K562 (cell line): ENCODE measurements around the gene CAPN5. TPM values are rescaled to one million over a fixed set of nuclear protein-coding genes. Genes with fewer than 3 reads are reported as not detected.

Experiments
- ATAC-seq: fragments of 200-7000 bp; cut with Tn5 transposase; 3 replicates; pipeline ENCODE4 v1.9.1; 2020; ENCODE audit warnings: moderate library complexity
- BruUV-seq: library from RNA; stranded (reverse); fragments of 400-500 nt; replicated peaks from 2 replicates; lab custom pipeline; 2021; lab: Mats Ljungman, UMichigan
- CTCF ChIA-PET: fragments of 300-600 bp; formaldehyde crosslinking; extraction: SDS; loops from one replicate; lab custom pipeline; 2021; ENCODE audit warnings: low intra/inter-chr PET ratio; lab: Yijun Ruan, JAX
- POLR2A ChIA-PET: fragments of 300-600, 350-650 bp; sonication (Branson Sonifier 250); formaldehyde crosslinking; extraction: SDS; loops from one replicate; lab custom pipeline; 2021; ENCODE audit warnings: antibody characterized with exemption, inconsistent platforms; lab: Yijun Ruan, JAX
- DNase-seq, 4 experiments: peaks; one replicate each; pipeline versions ENCODE4 v3.0.0 to v3.0.0-alpha.2; 2011 to 2018; ENCODE audit warnings: low spot score in 3 of 4, mixed read lengths in 3 of 4; ENCODE audit errors: extremely low read depth in 1 of 4
- FAIRE-seq: peaks from 2 replicates; lab custom pipeline; 2011; peaks lifted over from hg19 to GRCh38; lab: Jason Lieb, UNC
- H2AFZ ChIP-seq: 2 replicates; pipeline ENCODE4 v1.6.0; 2011; ENCODE audit warnings: low read depth, low read length, control low read depth, inconsistent platforms
- H3K27ac ChIP-seq: fragments of 200-600 bp; 3 replicates; pipeline ENCODE4 v1.8.0; 2011; ENCODE audit warnings: low read depth, mild to moderate bottlenecking, control low read depth, inconsistent platforms, low read length, moderate library complexity, mixed read lengths; ENCODE audit errors: extremely low read depth
- H3K27me3 ChIP-seq, 2 experiments: fragments of 300-600 bp in 1 of 2; 2 replicates in 1 of 2; 3 replicates in 1 of 2; pipeline versions ENCODE4 v1.6.0 to v1.8.0; 2011; ENCODE audit warnings: inconsistent platforms in 2 of 2, low read length in 2 of 2, mild to moderate bottlenecking in 1 of 2, mixed read lengths in 1 of 2, moderate library complexity in 1 of 2; ENCODE audit not compliant: control insufficient read depth in 2 of 2, insufficient read depth in 2 of 2
- H3K36me3 ChIP-seq: fragments of 300-600 bp; 3 replicates; pipeline ENCODE4 v1.8.0; 2011; ENCODE audit warnings: mild to moderate bottlenecking, low read length, inconsistent platforms; ENCODE audit not compliant: control insufficient read depth, insufficient read depth
- H3K4me1 ChIP-seq, 2 experiments: fragments of 200-600 bp in 1 of 2; replicated peaks in 1 of 2; 2 replicates in 1 of 2; 3 replicates in 1 of 2; pipeline versions ENCODE4 v1.5.1 to v1.8.0; 2011; ENCODE audit warnings: inconsistent platforms in 2 of 2, low read length in 2 of 2, mild to moderate bottlenecking in 1 of 2, mixed read lengths in 1 of 2, moderate library complexity in 1 of 2; ENCODE audit not compliant: control insufficient read depth in 2 of 2, insufficient read depth in 2 of 2
- H3K4me2 ChIP-seq: 2 replicates; pipeline ENCODE4 v1.6.1; 2011; ENCODE audit warnings: low read length, control low read depth, inconsistent platforms, mixed read lengths; ENCODE audit not compliant: insufficient read depth
- H3K4me3 ChIP-seq: fragments of 200-600 bp; sonication (generic), shearing (Covaris generic); 2 replicates; pipeline ENCODE4 v1.5.1; 2016; ENCODE audit warnings: control low read depth, inconsistent platforms
- H3K79me2 ChIP-seq: fragments of 200-600 bp; 3 replicates; pipeline ENCODE4 v1.8.0; 2011; ENCODE audit warnings: low read length, inconsistent platforms; ENCODE audit not compliant: control insufficient read depth, insufficient read depth
- H3K9ac ChIP-seq, 2 experiments: 2 replicates each; pipeline versions ENCODE4 v1.6.0 to v1.6.1; 2011; ENCODE audit warnings: low read depth in 2 of 2, low read length in 2 of 2, control low read depth in 1 of 2, inconsistent platforms in 1 of 2, mild to moderate bottlenecking in 1 of 2, mixed read lengths in 1 of 2; ENCODE audit not compliant: insufficient read depth in 1 of 2
- H3K9me1 ChIP-seq: one replicate; pipeline ENCODE4 v1.6.0; 2011; ENCODE audit warnings: inconsistent platforms, mild to moderate bottlenecking, low read length, moderate library complexity; ENCODE audit not compliant: control insufficient read depth, insufficient read depth
- H3K9me3 ChIP-seq: replicated peaks from 2 replicates; pipeline ENCODE4 v1.5.1; 2011; ENCODE audit warnings: low read depth, low read length, inconsistent platforms; ENCODE audit not compliant: control insufficient read depth, insufficient read depth
- H4K20me1 ChIP-seq: replicated peaks from 2 replicates; pipeline ENCODE4 v1.6.1; 2011; ENCODE audit warnings: low read length, inconsistent platforms, mixed read lengths; ENCODE audit not compliant: control insufficient read depth, insufficient read depth
- CREB3L1 ChIP-seq: fragments of 450-650 bp; IDR thresholded peaks from 2 replicates; pipeline ENCODE4 v1.6.1; 2014; ENCODE audit warnings: low read depth, mild to moderate bottlenecking, moderate library complexity, borderline replicate concordance
- ETS1 ChIP-seq: conservative IDR thresholded peaks from 2 replicates; pipeline ENCODE4 v1.6.1; 2011; ENCODE audit warnings: low read depth, mild to moderate bottlenecking, low read length; ENCODE audit not compliant: control insufficient read depth
- GABPB1 ChIP-seq: sonication (generic); formaldehyde crosslinking; IDR thresholded peaks from 2 replicates; pipeline ENCODE4 v1.8.0; 2022; ENCODE audit warnings: mild to moderate bottlenecking, missing genetic modification reagents
- HNRNPUL1 ChIP-seq: fragments of 200-400 bp; formaldehyde crosslinking; IDR thresholded peaks from 2 replicates; pipeline ENCODE4 v1.6.1; 2017; ENCODE audit warnings: low read length
- IFI16 ChIP-seq: fragments of 250-450 bp; sonication (Bioruptor Pico); IDR thresholded peaks from 2 replicates; pipeline ENCODE4 v2.1.2; 2022; ENCODE audit warnings: mild to moderate bottlenecking, inconsistent platforms
- MCM3 ChIP-seq: fragments of 450-650 bp; IDR thresholded peaks from 2 replicates; pipeline ENCODE4 v1.6.1; 2016
- MTA1 ChIP-seq: fragments of 450-650 bp; IDR thresholded peaks from 2 replicates; pipeline ENCODE4 v1.6.1; 2017; ENCODE audit warnings: borderline replicate concordance
- NCOA4 ChIP-seq: fragments of 450-650 bp; IDR thresholded peaks from 2 replicates; pipeline ENCODE4 v1.6.1; 2018; ENCODE audit warnings: mild to moderate bottlenecking; ENCODE audit not compliant: partially characterized antibody
- NEUROD1 ChIP-seq: fragments of 150-350 bp; IDR thresholded peaks from 2 replicates; pipeline ENCODE4 v1.6.1; 2014; ENCODE audit warnings: borderline replicate concordance, low read length, low read depth; ENCODE audit not compliant: partially characterized antibody
- POLR2G ChIP-seq: fragments of 200-400 bp; formaldehyde crosslinking; IDR thresholded peaks from 2 replicates; pipeline ENCODE4 v1.6.1; 2017; ENCODE audit warnings: low read depth, mild to moderate bottlenecking, antibody characterized with exemption, low read length, moderate library complexity
- RHOXF2B ChIP-seq: fragments of 250-450 bp; sonication (Bioruptor Pico); conservative IDR thresholded peaks from 2 replicates; pipeline ENCODE4 v1.5.1; 2021
- USF2 ChIP-seq: sonication (generic); formaldehyde crosslinking; IDR thresholded peaks from 2 replicates; pipeline ENCODE4 v1.5.0; 2020; ENCODE audit warnings: missing genetic modification reagents
- ZBTB1 ChIP-seq: sonication (generic); formaldehyde crosslinking; IDR thresholded peaks from 2 replicates; pipeline ENCODE4 v1.8.1; 2023; ENCODE audit warnings: missing genetic modification reagents, low read depth, mild to moderate bottlenecking, borderline replicate concordance
- ZBTB8A ChIP-seq: fragments of 450-650 bp; IDR thresholded peaks from 2 replicates; pipeline ENCODE4 v1.6.1; 2018; ENCODE audit warnings: mild to moderate bottlenecking, moderate library complexity; ENCODE audit not compliant: partially characterized antibody
- ZNF695 ChIP-seq: fragments of 450-650 bp; formaldehyde crosslinking; IDR thresholded peaks from 2 replicates; pipeline ENCODE4 v1.4.0; 2020; ENCODE audit warnings: mild to moderate bottlenecking, moderate library complexity
- ZNF696 ChIP-seq: fragments of 250-450 bp; sonication (Bioruptor Pico); conservative IDR thresholded peaks from 2 replicates; pipeline ENCODE4 v1.4.0; 2020; ENCODE audit warnings: mild to moderate bottlenecking, moderate library complexity
- WGBS: fragments of 100-300 bp; shearing (Covaris generic); methylation state at CpG from one replicate; pipeline ENCODE4 v1.1.6; 2016; ENCODE audit warnings: low coverage, mixed read lengths; ENCODE audit not compliant: insufficient coverage; ENCODE audit errors: missing lambda C conversion rate; 5-methylcytosine and 5-hydroxymethylcytosine counted together
- in situ Hi-C: fragments of 300-500 bp; cut with MboI; formaldehyde crosslinking; loops from 4 replicates; pipeline ENCODE4 v1.15.0; 2018; ENCODE audit warnings: inconsistent platforms, mixed read lengths
- intact Hi-C: fragments of 100-400 bp; cut with micrococcal nuclease; formaldehyde crosslinking; loops from 2 replicates; pipeline ENCODE4 v1.14.2; 2022
- polyA plus RNA-seq, 8 experiments: library from polyadenylated mRNA; depleted of rRNA in 4 of 8; stranded (reverse) in 5 of 8; unstranded in 3 of 8; fragments of >200 nt; fragmentation: Nextera tagmentation in 2 of 8; fragmentation: Illumina TruSeq in 1 of 8; extraction: Ambion mirVana in 2 of 8; extraction: Trizol in 1 of 8; gene quantifications; 2 replicates each; pipeline versions ENCODE4 v1.2.1 to v1.2.3, GENCODE V29; 2011 to 2014; ENCODE audit warnings: inconsistent platforms in 1 of 8, missing spikeins in 1 of 8
- total RNA-seq, 7 experiments: library from RNA; depleted of rRNA in 6 of 7; stranded (reverse); fragments of >200 nt in 6 of 7; fragmentation: Illumina TruSeq in 2 of 7; extraction: Trizol in 2 of 7; gene quantifications; 2 replicates each; pipeline versions ENCODE4 v1.2.1 to v1.2.3, GENCODE V29; 2011 to 2021; ENCODE audit warnings: low replicate concordance in 1 of 7

Gene CAPN5
- total and polyA plus RNA-seq, 9 of the 15 experiments (the other 6 are each of a cell fraction or from before 2014, with no cell fraction given): 0.04 to 0.44 (median 0.14) TPM; not detected in 2

- 5% methylated on average over 5 of the region's 5 CpGs for WGBS
- H3K4me3 ChIP-seq: no peak overlapping the region
- in situ Hi-C loops: no loop called here
- no peak overlapping the region for H3K4me2 ChIP-seq
- no TSS peak for BruUV-seq
- POLR2A ChIA-PET: interaction anchor here (0.7 kb wide), 1 partner anchor 24 kb away, joined by 3 read pairs; no protein-coding TSS in a partner anchor
- TF ChIP-seq ZBTB8A (no peak), ETS1 (no peak), HNRNPUL1 (no peak), NEUROD1 (no peak), IFI16 (no peak), GABPB1 (CRISPR knock-in tag) (no peak), RHOXF2B (CRISPR knock-in tag) (no peak), POLR2G (no peak), ZBTB1 (CRISPR knock-in tag) (no peak), NCOA4 (no peak), ZNF695 (CRISPR knock-in tag) (no peak), USF2 (CRISPR knock-in tag) (no peak), CREB3L1 (no peak), MTA1 (no peak), ZNF696 (CRISPR knock-in tag) (no peak), MCM3 (no peak)
- TF ChIP-seq, all 486 proteins: peak for 0
- intact Hi-C loops: no loop called here
- FAIRE-seq (no peak), ATAC-seq (no peak), DNase-seq (no peak)
- no peaks in the 10 kb centered on the region; a peak in 1 of 5 replicates for H3K4me1 ChIP-seq
- H3K79me2 ChIP-seq: no peaks in the 10 kb centered on the region
- H3K9me3 ChIP-seq: no peaks in the 10 kb centered on the region
- no peak overlapping the region for H3K27ac ChIP-seq
- no peak overlapping the region for H2AFZ ChIP-seq
- no peaks in the 10 kb centered on the region for H3K36me3 ChIP-seq
- no peak overlapping the region for H3K9ac ChIP-seq
- H3K9me1 ChIP-seq: peaks cover 3% of the 10 kb centered on the region
- CTCF ChIA-PET: no interaction called here
- H4K20me1 ChIP-seq: peaks cover 11% of the 10 kb centered on the region; the same call in 1 of the 2 replicates
- H3K27me3 ChIP-seq: peaks cover 3 to 57% of the 10 kb centered on the region in 2 experiments; a peak in 4 of 5 replicates
Measured at GRCh38 chr11:77165066-77165465, 98.3 kb downstream of the CAPN5 start.
